ENCODE results near the gene ZNF652.

GRCh38 chr17:49369089-49369488, 7.0 kb upstream of the ZNF652 start:
- TF ChIP-seq TAF1 (IDR thresholded peaks at IDR 0.05; ENCODE audit: low read depth, low read length), result no peak
- TF ChIP-seq POLR2A (IDR thresholded peaks at IDR 0.05; ENCODE audit: low read depth, low read length), result no peak
- no peak for TF ChIP-seq SPI1 (IDR thresholded peaks at IDR 0.05; ENCODE audit: low read depth, low read length)
- no peak for TF ChIP-seq POLR2AphosphoS5 (IDR thresholded peaks at IDR 0.05; ENCODE audit: low read depth, low read length)
- no peak for TF ChIP-seq PAX5 (IDR thresholded peaks at IDR 0.05; ENCODE audit: insufficient read depth, low read length, severe bottlenecking)
- no peak for TF ChIP-seq POU2F2 (IDR thresholded peaks at IDR 0.05; ENCODE audit: low read depth, low read length)
